Coronary artery (tissue), 2 donors: ENCODE results near the gene CAPN9.

Experiments
- DNase-seq: peaks from one replicate; pipeline ENCODE4 v3.0.0-alpha.2; 2017; ENCODE audit warnings: low spot score
- H3K27ac ChIP-seq, 2 donors: fragments of 200-600 bp; sonication (generic); one replicate each; pipeline ENCODE4 v1.5.1; 2016 to 2019
- H3K4me3 ChIP-seq: fragments of 200-600 bp; sonication (generic); 2 replicates; pipeline ENCODE4 v1.5.1; 2016; ENCODE audit warnings: mild to moderate bottlenecking, moderate library complexity
- TF ChIP-seq, protein P1 (sequence below): fragments of 200-600 bp; sonication (generic); IDR thresholded peaks from one replicate; pipeline ENCODE4 v1.5.1; 2019; ENCODE audit warnings: antibody characterized with exemption

Gene CAPN9

DNA sequence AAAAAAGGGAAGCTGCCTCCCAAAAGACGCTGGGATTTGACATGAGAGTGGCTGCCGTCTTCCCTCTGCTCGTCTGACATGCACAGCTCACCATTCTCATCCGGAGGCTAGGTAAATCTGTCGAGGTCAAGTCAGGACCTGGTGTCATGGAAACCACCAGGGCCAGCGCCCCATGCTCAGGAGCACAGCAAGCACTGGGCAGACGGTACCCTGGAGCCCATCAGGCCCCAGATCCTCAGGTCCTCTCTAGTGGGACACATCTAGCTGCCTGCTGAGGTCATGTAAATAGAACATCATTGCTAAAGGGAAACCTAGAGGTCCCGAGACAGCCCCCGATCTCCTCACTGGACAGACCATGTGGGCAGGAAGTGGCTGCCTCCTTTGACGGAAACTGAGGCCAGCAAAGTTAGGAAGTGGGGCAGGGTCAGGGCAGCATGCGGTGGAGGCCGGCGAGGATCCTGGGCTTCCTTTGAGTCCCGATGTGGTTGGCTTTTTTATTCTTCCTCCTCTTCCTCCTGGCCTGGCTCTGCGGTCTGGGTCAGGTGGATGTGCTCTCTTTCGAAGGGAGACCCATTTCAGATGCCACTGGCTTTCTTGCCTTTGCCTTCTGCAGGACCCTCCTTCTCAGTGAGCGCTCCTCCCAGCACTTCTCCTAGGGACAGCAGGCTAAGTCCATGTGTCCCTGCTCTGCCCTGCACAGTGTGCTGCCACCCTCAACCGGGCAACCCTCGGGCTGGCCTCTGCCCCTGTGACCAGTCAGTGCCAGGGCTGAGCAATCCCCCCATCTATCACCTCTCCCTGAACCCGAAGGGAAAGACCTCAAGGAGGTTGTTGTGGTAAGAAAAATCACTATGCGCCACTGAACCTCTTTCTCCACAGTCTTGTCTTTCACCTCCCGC lies 39.2 kb upstream of the CAPN9 start:
- Histone ChIP-seq H3K4me3 (no peak overlapping the region), H3K27ac (no peak overlapping the region)
- DNase-seq: no peak
- TF ChIP-seq, protein P1, sequence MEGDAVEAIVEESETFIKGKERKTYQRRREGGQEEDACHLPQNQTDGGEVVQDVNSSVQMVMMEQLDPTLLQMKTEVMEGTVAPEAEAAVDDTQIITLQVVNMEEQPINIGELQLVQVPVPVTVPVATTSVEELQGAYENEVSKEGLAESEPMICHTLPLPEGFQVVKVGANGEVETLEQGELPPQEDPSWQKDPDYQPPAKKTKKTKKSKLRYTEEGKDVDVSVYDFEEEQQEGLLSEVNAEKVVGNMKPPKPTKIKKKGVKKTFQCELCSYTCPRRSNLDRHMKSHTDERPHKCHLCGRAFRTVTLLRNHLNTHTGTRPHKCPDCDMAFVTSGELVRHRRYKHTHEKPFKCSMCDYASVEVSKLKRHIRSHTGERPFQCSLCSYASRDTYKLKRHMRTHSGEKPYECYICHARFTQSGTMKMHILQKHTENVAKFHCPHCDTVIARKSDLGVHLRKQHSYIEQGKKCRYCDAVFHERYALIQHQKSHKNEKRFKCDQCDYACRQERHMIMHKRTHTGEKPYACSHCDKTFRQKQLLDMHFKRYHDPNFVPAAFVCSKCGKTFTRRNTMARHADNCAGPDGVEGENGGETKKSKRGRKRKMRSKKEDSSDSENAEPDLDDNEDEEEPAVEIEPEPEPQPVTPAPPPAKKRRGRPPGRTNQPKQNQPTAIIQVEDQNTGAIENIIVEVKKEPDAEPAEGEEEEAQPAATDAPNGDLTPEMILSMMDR: no peak

DNA sequence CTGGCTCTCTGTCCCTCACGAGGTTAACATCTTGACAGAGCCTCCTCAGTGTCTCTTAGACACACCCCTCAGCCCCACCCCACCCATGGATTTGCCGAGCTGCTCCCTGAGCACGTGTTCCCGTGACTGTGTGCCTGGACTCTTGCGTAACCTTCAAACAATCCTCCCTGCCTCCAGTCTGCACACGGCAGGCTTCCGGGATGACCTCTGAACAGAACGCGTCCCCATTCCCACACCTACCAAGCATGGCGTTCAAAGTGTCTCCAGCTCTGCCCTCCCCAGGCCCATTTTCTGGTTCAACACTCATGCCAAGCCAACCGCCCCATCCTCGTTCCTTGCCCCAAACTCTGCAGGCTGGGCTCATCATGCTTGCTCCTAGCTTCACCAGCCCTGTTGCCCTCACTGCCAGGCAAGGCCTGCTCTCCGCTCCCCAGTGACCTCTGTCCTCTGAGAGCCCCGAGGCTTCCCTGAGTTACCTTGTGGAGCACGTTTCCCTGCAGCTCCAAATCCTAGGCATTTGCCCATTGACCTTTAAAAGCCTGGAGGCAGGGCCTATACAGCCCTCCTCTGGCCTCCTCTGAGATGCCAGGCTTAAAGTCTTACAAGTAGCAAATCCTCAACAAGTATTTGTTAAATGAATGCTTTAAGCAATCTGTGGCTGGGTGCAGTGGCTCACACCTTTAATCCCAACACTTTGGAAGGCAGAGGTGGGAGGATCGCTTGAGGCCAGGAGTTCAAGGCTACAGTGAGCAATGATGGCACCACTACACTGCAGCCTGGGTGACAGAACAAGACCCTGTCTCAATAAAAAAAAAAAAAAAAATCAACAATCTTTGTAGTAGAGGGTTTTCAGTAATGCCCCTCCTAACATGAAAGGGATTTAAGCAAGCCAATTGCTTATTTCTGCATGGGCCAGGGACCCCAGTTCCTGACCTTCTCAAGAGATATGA lies 38.3 kb upstream of the CAPN9 start:
- Histone ChIP-seq H3K27ac (no peak overlapping the region), H3K4me3 (no peak overlapping the region)
- TF ChIP-seq, protein P1: no peak
- no peak for DNase-seq

DNA sequence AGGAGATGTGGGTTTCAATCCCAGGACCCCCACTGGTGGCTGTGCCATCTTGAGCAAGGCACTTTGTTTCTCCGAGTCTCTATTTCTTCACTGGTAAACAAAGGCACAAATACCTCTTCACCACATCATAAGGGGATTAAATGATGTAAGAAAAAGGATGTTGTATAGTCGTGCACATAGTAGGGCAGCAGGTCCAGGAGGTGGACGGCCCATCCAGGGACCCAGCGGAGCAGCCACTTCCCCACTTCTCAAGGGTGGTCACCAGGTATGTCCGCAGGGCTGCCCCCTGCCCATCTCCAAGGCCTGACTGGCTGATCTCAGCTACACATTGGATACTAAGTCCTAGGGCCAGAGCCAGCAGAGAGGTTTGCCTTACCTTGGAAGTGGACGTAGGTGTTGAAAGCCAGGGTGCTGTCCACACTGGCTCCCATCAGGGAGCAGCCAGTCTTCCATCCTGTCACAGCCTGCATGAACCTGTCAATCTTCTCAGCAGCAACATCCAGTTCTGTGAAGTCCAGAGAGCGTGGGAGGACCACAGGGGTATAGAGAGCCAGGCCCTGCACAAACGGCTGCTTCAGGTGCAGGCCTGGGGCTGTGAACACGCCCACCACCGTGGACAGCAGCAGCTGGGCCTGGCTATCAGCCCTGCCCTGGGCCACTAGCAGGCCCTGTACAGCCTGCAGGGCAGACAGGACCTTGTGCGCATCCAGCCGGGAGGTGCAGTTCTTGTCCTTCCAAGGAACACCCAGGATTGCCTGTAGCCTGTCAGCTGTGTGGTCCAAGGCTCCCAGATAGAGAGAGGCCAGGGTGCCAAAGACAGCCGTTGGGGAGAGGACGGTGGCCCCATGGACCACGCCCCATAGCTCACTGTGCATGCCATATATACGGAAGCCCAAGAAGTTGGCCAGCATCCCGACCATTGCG lies 37.3 kb upstream of the CAPN9 start:
- TF ChIP-seq, protein P1: no peak
- no peak overlapping the region for H3K27ac ChIP-seq
- no peak overlapping the region for H3K4me3 ChIP-seq
- no peak for DNase-seq

DNA sequence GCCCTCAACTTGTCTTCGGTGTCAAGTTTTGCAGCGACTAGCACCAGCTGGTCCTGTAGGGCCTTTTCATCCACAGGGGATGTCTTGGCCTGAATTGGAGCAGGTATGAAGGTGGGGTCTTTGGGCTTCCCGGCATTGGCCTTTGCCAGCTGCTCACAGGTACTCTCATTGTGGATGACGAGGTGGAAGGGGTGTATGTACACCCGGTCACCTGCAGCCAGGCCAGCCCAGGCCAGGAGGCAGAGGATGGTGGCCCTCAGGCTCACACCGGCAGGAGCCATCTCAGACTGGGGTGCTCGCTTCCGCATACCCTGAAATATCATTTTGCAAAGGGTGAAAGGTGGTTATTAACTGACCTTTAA lies 36.7 kb upstream of the CAPN9 start:
- no peak for DNase-seq
- TF ChIP-seq, protein P1: no peak
- Histone ChIP-seq H3K4me3 (no peak overlapping the region), H3K27ac (no peak overlapping the region)

DNA sequence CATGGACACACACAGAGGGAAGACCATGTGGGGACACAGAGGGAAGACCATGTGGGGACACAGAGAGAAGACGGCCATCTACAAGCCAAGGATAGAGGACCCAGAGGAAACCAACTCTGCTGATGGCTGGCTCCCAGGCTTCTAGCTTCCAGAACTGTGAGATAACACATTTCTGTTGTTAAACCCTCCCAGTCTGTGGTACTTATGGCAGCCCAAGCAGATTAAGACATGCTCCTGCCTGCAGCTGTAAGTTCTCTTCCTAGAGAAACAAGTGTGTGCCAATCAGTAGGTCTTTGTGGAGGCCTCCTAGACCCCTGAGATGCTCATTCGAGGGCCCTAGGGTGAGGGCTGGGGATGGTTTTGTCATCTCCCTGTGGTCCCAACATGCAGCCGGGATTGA lies 35.9 kb upstream of the CAPN9 start:
- no peak overlapping the region for H3K4me3 ChIP-seq
- no peak overlapping the region for H3K27ac ChIP-seq
- no peak for DNase-seq
- TF ChIP-seq, protein P1: no peak

DNA sequence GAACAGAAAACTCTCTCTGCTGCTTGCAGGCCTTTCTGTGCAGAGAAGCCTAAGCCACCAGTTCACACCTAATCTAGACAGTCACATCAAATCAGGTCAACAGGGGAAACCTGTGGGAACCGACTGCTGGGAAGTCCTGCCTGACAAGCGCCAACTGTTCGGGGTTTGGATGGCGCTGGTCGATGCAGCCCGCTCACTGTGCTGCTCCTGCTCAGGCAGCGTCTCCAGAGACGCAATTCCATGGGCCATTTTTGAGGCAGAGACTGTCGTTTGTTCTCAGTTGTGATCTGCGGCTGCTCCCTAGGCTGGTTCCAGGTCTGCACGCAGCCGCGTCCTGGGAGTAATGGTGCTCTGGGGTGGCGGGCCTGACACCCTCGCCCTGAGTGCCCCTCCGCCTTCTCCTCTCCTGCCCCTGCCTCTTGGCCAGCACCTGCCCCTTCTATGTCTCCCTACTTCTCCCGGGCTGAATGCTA lies 34.7 kb upstream of the CAPN9 start:
- no peak for DNase-seq
- H3K4me3 ChIP-seq: peak overlapping the region; percentile 63
- TF ChIP-seq, protein P1: no peak
- H3K27ac ChIP-seq: peak overlapping the region in 1 of 2 donors; percentile 15
